H1 (cell line): ENCODE data around the gene LRTM1. TPM values are rescaled to one million over a fixed set of nuclear protein-coding genes. Genes with fewer than 3 reads are reported as not detected.

ENCODE experiments used
- CTCF ChIA-PET: fragments of 300-600 bp; sonication (Branson Sonifier 250); formaldehyde crosslinking; loops from one replicate; lab custom pipeline; 2021; ENCODE audit not compliant: partially characterized antibody; lab: Charles Lee
- POLR2A ChIA-PET: fragments of 300-600 bp; sonication (Branson Sonifier 250); formaldehyde crosslinking; loops from one replicate; lab custom pipeline; 2021; ENCODE audit warnings: inconsistent platforms; ENCODE audit not compliant: partially characterized antibody; lab: Charles Lee
- DNase-seq, 2 experiments: peaks; one replicate each; pipeline versions ENCODE4 v3.0.0 to v3.0.0-alpha.2; 2010 to 2022; ENCODE audit warnings: low spot score in 2 of 2, low read depth in 1 of 2, mixed read lengths in 1 of 2
- FAIRE-seq: peaks from 2 replicates; lab custom pipeline; 2011; peaks lifted over from hg19 to GRCh38; lab: Jason Lieb, UNC
- H2AFZ ChIP-seq: 2 replicates; pipeline ENCODE4 v1.8.1; 2012; ENCODE audit warnings: low read length, inconsistent platforms
- H2AK5ac ChIP-seq: 2 replicates; pipeline ENCODE4 v1.6.1; 2013; ENCODE audit warnings: low read depth, low read length
- H2BK120ac ChIP-seq: replicated peaks from 2 replicates; pipeline ENCODE3; 2013; ENCODE audit warnings: low read depth, low read length, inconsistent platforms
- H2BK12ac ChIP-seq: 2 replicates; pipeline ENCODE4 v1.6.1; 2013; ENCODE audit warnings: low read depth, low read length
- H2BK15ac ChIP-seq: 2 replicates; pipeline ENCODE4 v1.6.1; 2013; ENCODE audit warnings: low read length
- H2BK20ac ChIP-seq: 2 replicates; pipeline ENCODE4 v1.6.1; 2013; ENCODE audit warnings: low read length
- H2BK5ac ChIP-seq: 2 replicates; pipeline ENCODE4 v1.6.1; 2013; ENCODE audit warnings: low read depth, low read length
- H3K14ac ChIP-seq: 2 replicates; pipeline ENCODE4 v1.6.1; 2013; ENCODE audit warnings: inconsistent platforms; ENCODE audit not compliant: insufficient read length
- H3K18ac ChIP-seq: 2 replicates; pipeline ENCODE4 v1.6.1; 2013; ENCODE audit warnings: low read length; ENCODE audit errors: extremely low read depth
- H3K23ac ChIP-seq: 2 replicates; pipeline ENCODE4 v1.6.1; 2013; ENCODE audit warnings: inconsistent platforms; ENCODE audit not compliant: insufficient read length
- H3K23me2 ChIP-seq: 2 replicates; pipeline ENCODE4 v1.6.1; 2013; ENCODE audit warnings: low read depth, low read length
- H3K27ac ChIP-seq: 2 replicates; pipeline ENCODE4 v1.6.1; 2011; ENCODE audit warnings: low read depth, low read length, inconsistent platforms
- H3K27me3 ChIP-seq, 4 experiments: replicated peaks in 1 of 4; 1 replicate in 1 of 4; 2 replicates in 3 of 4; pipeline versions ENCODE4 v1.6.1 to v1.8.1; 2011 to 2013; ENCODE audit warnings: low read length in 3 of 4, mild to moderate bottlenecking in 3 of 4, inconsistent platforms in 2 of 4, mixed read lengths in 2 of 4, moderate library complexity in 1 of 4; ENCODE audit not compliant: control insufficient read depth in 3 of 4, insufficient read depth in 3 of 4; ENCODE audit errors: extremely low read depth in 1 of 4
- H3K36me3 ChIP-seq, 4 experiments: 2 replicates each; pipeline versions ENCODE4 v1.6.1 to v1.8.1; 2011 to 2013; ENCODE audit warnings: mild to moderate bottlenecking in 4 of 4, low read length in 3 of 4, moderate library complexity in 2 of 4, control low read depth in 1 of 4, inconsistent platforms in 1 of 4; ENCODE audit not compliant: insufficient read depth in 4 of 4, control insufficient read depth in 2 of 4
- H3K4ac ChIP-seq: replicated peaks from 2 replicates; pipeline ENCODE3; 2013; ENCODE audit warnings: low read length, low read depth, mixed read lengths, inconsistent platforms; ENCODE audit not compliant: insufficient read length
- H3K4me1 ChIP-seq, 4 experiments: replicated peaks in 1 of 4; 1 replicate in 1 of 4; 2 replicates in 3 of 4; pipeline versions ENCODE4 v1.6.1 to v1.8.1; 2011 to 2013; ENCODE audit warnings: low read length in 3 of 4, inconsistent platforms in 2 of 4, mixed read lengths in 1 of 4; ENCODE audit not compliant: insufficient read depth in 4 of 4, control insufficient read depth in 3 of 4
- H3K4me2 ChIP-seq, 2 experiments: 2 replicates each; pipeline versions ENCODE4 v1.6.1 to v1.8.1; 2011 to 2013; ENCODE audit warnings: low read depth in 2 of 2, low read length in 2 of 2, control low read depth in 1 of 2, inconsistent platforms in 1 of 2, mild to moderate bottlenecking in 1 of 2; ENCODE audit not compliant: insufficient read depth in 1 of 2
- H3K4me3 ChIP-seq, 4 experiments: fragments of 200-600, 300-600 bp in 1 of 4; sonication (generic), shearing (Covaris generic), sonication (Bioruptor Twin) in 1 of 4; 2 replicates each; pipeline versions ENCODE4 v1.5.1 to v1.8.1; 2011 to 2016; ENCODE audit warnings: low read length in 4 of 4, low read depth in 3 of 4, control low read depth in 2 of 4, inconsistent platforms in 2 of 4, mild to moderate bottlenecking in 2 of 4, mixed read lengths in 1 of 4, moderate library complexity in 1 of 4; ENCODE audit not compliant: insufficient read depth in 2 of 4; ENCODE audit errors: extremely low read depth in 1 of 4
- H3K56ac ChIP-seq: replicated peaks from 2 replicates; pipeline ENCODE3; 2013; ENCODE audit warnings: low read depth, mild to moderate bottlenecking, mixed read lengths, low read length, inconsistent platforms; ENCODE audit not compliant: insufficient read length
- H3K79me1 ChIP-seq: 2 replicates; pipeline ENCODE4 v1.6.1; 2013; ENCODE audit warnings: low read depth, low read length, control low read depth
- H3K79me2 ChIP-seq, 2 experiments: 2 replicates each; pipeline versions ENCODE4 v1.6.1 to v1.8.1; 2012 to 2013; ENCODE audit warnings: low read length in 2 of 2, mild to moderate bottlenecking in 2 of 2, inconsistent platforms in 1 of 2; ENCODE audit not compliant: insufficient read depth in 2 of 2, control insufficient read depth in 1 of 2
- H3K9ac ChIP-seq, 4 experiments: replicated peaks in 1 of 4; 1 replicate in 1 of 4; 2 replicates in 3 of 4; pipeline versions ENCODE4 v1.6.1 to v1.8.1; 2011 to 2013; ENCODE audit warnings: low read depth in 3 of 4, low read length in 3 of 4, control low read depth in 2 of 4, mild to moderate bottlenecking in 2 of 4, moderate library complexity in 2 of 4, inconsistent platforms in 1 of 4; ENCODE audit errors: extremely low read depth in 1 of 4
- H3K9me3 ChIP-seq, 2 experiments: 2 replicates each; pipeline versions ENCODE4 v1.6.1 to v1.8.1; 2012 to 2013; ENCODE audit warnings: mild to moderate bottlenecking in 2 of 2, moderate library complexity in 2 of 2, control low read depth in 1 of 2, inconsistent platforms in 1 of 2, low read depth in 1 of 2, low read length in 1 of 2, mixed read lengths in 1 of 2; ENCODE audit not compliant: insufficient read depth in 2 of 2
- H4K20me1 ChIP-seq, 2 experiments: replicated peaks in 1 of 2; 2 replicates each; pipeline versions ENCODE3 to v1.8.1; 2011 to 2013; ENCODE audit warnings: inconsistent platforms in 2 of 2, low read length in 2 of 2, mild to moderate bottlenecking in 1 of 2; ENCODE audit not compliant: insufficient read depth in 2 of 2, control insufficient read depth in 1 of 2
- H4K5ac ChIP-seq: 2 replicates; pipeline ENCODE4 v1.6.1; 2013; ENCODE audit warnings: low read length, low read depth, mixed read lengths, inconsistent platforms; ENCODE audit not compliant: insufficient read length
- H4K8ac ChIP-seq: 2 replicates; pipeline ENCODE4 v1.8.0; 2013; ENCODE audit warnings: mild to moderate bottlenecking, moderate library complexity, low read length, inconsistent platforms; ENCODE audit not compliant: insufficient read depth; ENCODE audit errors: extremely low read depth
- H4K91ac ChIP-seq: replicated peaks from 2 replicates; pipeline ENCODE3; 2013; ENCODE audit warnings: low read length, mixed read lengths, inconsistent platforms; ENCODE audit not compliant: insufficient read length
- ASH2L ChIP-seq: fragments of 200-600, 300-600 bp; sonication (generic); IDR thresholded peaks from one replicate; pipeline ENCODE4 v1.7.1; 2017; ENCODE audit warnings: low read length
- ATF2 ChIP-seq: IDR thresholded peaks from 2 replicates; pipeline ENCODE4 v1.6.1; 2012; ENCODE audit warnings: low read length, inconsistent platforms
- CHD2 ChIP-seq: IDR thresholded peaks from 2 replicates; pipeline ENCODE4 v1.6.1; 2012; ENCODE audit warnings: low read length, improper control_type of control experiment
- CREB1 ChIP-seq: IDR thresholded peaks from 2 replicates; pipeline ENCODE4 v1.6.1; 2012; ENCODE audit warnings: inconsistent platforms
- CTBP2 ChIP-seq: IDR thresholded peaks from 2 replicates; pipeline ENCODE4 v1.7.0; 2011; ENCODE audit warnings: borderline replicate concordance, mild to moderate bottlenecking, moderate library complexity, mixed read lengths, low read length; ENCODE audit not compliant: insufficient read depth, insufficient read length
- EZH2 ChIP-seq: fragments of 200-600 bp; sonication (generic); IDR thresholded peaks from 2 replicates; pipeline ENCODE4 v1.7.1; 2012; ENCODE audit warnings: low read depth, mild to moderate bottlenecking, moderate library complexity, low read length, inconsistent platforms; ENCODE audit not compliant: severe bottlenecking
- FOSL1 ChIP-seq: IDR thresholded peaks from 2 replicates; pipeline ENCODE4 v1.6.1; 2011; ENCODE audit warnings: mild to moderate bottlenecking, low read depth, low read length, moderate library complexity; ENCODE audit not compliant: insufficient read depth
- HDAC6 ChIP-seq: IDR thresholded peaks from one replicate; pipeline ENCODE4 v1.7.1; 2012; ENCODE audit warnings: low read depth, mild to moderate bottlenecking, inconsistent platforms, low read length, moderate library complexity
- JUN ChIP-seq: IDR thresholded peaks from 2 replicates; pipeline ENCODE4 v1.6.1; 2011; ENCODE audit warnings: low read depth, mild to moderate bottlenecking, improper control_type of control experiment, low read length
- POLR2A ChIP-seq, 2 experiments: IDR thresholded peaks; 1 replicate in 1 of 2; 2 replicates in 1 of 2; pipeline ENCODE4 v1.6.1; 2011; ENCODE audit warnings: low read depth in 2 of 2, low read length in 2 of 2, mild to moderate bottlenecking in 2 of 2; ENCODE audit errors: control extremely low read depth in 1 of 2
- SP4 ChIP-seq: IDR thresholded peaks from 2 replicates; pipeline ENCODE4 v1.6.1; 2012; ENCODE audit warnings: low read length, inconsistent platforms
- SRF ChIP-seq: IDR thresholded peaks from 2 replicates; pipeline ENCODE4 v1.6.1; 2011; ENCODE audit warnings: mild to moderate bottlenecking, low read depth, low read length, moderate library complexity
- TAF7 ChIP-seq: optimal IDR thresholded peaks from 2 replicates; pipeline ENCODE3; 2011; ENCODE audit warnings: low read depth, mild to moderate bottlenecking, inconsistent platforms, low read length, moderate library complexity, borderline replicate concordance
- WGBS, 2 experiments: shearing (Covaris generic) in 1 of 2; methylation state at CpG; one replicate each; pipeline versions ENCODE4 v1.1.6 to v1.1.7; 2013 to 2015; ENCODE audit warnings: low lambda C conversion rate in 2 of 2, mixed read lengths in 2 of 2, inconsistent platforms in 1 of 2, low coverage in 1 of 2, missing lambda C conversion rate in 1 of 2; ENCODE audit not compliant: insufficient replicate concordance in 2 of 2, insufficient coverage in 1 of 2, insufficient read length in 1 of 2; ENCODE audit errors: extremely low coverage in 1 of 2, missing lambda C conversion rate in 1 of 2; 5-methylcytosine and 5-hydroxymethylcytosine counted together
- polyA plus RNA-seq, 7 experiments: library from polyadenylated mRNA; depleted of rRNA in 3 of 7; stranded (reverse) in 5 of 7; unstranded in 2 of 7; fragments of >200 nt in 5 of 7; fragments of 200-250 nt in 2 of 7; gene quantifications; 1 replicate in 5 of 7; 2 replicates in 1 of 7; 4 replicates in 1 of 7; pipeline versions ENCODE4 v1.2.1 to v1.2.3, GENCODE V29; 2011 to 2013; ENCODE audit warnings: missing spikeins in 2 of 7, mixed read lengths in 2 of 7
- total RNA-seq: library from RNA; stranded (reverse); fragmentation: NEBNext Ultra II Directional; extraction: Animal tissue kit (Norgen Biotek cat#: 25700); gene quantifications from 2 replicates; pipeline ENCODE4 v1.2.1, GENCODE V29; 2021

LRTM1 gene
- total and polyA plus RNA-seq, 2 of the 8 experiments (the other 6 are each of a cell fraction or from before 2014, with no cell fraction given), result not detected

- Histone ChIP-seq H2AFZ (no peak overlapping the region), H3K9ac (no peak overlapping the region), H4K91ac (no peak overlapping the region), H4K20me1 (peaks cover 0 to 3% of the 10 kb centered on the region in 2 experiments), H2BK15ac (no peak overlapping the region), H3K4me3 (no peak overlapping the region), H2BK5ac (no peak overlapping the region), H3K18ac (no peak overlapping the region), H3K27ac (no peak overlapping the region), H4K8ac (no peak overlapping the region; the same call in 1 of the 2 replicates), H3K23ac (no peak overlapping the region), H3K4me1 (peaks cover 0 to 3% (median 0%) of the 10 kb centered on the region in 4 experiments; a peak in 4 of 7 replicates), H4K5ac (no peak overlapping the region), H2AK5ac (no peak overlapping the region), H3K4me2 (no peak overlapping the region), H3K79me1 (no peaks in the 10 kb centered on the region), H2BK20ac (no peak overlapping the region), H3K14ac (no peak overlapping the region), H3K4ac (no peak overlapping the region), H2BK12ac (no peak overlapping the region), H3K79me2 (no peaks in the 10 kb centered on the region), H3K9me3 (no peaks in the 10 kb centered on the region), H3K56ac (no peak overlapping the region), H3K36me3 (no peaks in the 10 kb centered on the region), H2BK120ac (no peak overlapping the region), H3K23me2 (peaks cover 2% of the 10 kb centered on the region; the same call in 1 of the 2 replicates), H3K27me3 (no peaks in the 10 kb centered on the region)
- DNase-seq (no peak), FAIRE-seq (no peak)
- WGBS, 2 experiments, result 95% methylated on average over 4 of the region's 4 CpGs; no CpG with 5 or more reads in 1 of the 2 experiments
- POLR2A ChIA-PET, result no interaction called here
- CTCF ChIA-PET, result interaction anchor here (1.1 kb wide), 1 partner anchor 533 kb away, joined by 5 read pairs; no protein-coding TSS in a partner anchor
- no peak for TF ChIP-seq EZH2
- TF ChIP-seq JUN, result no peak
- no peak for TF ChIP-seq FOSL1
- TF ChIP-seq HDAC6, result no peak
- TF ChIP-seq CHD2, result no peak
- TF ChIP-seq SRF, result no peak
- no peak for TF ChIP-seq ASH2L
- TF ChIP-seq SP4, result no peak
- TF ChIP-seq CREB1, result no peak
- no peak for TF ChIP-seq ATF2
- no peak for TF ChIP-seq CTBP2
- no peak for TF ChIP-seq POLR2A (IDR thresholded peaks at IDR 0.05; ENCODE audit: control extremely low read depth in 1 of 2, low read depth in 2 of 2, low read length in 2 of 2)
- TF ChIP-seq TAF7, result no peak
Observed at GRCh38 chr3:54871867-54872266, 56.0 kb downstream of the LRTM1 start.
